B cell (primary cell): ENCODE data around the gene NMUR1. TPM values are rescaled to one million over a fixed set of nuclear protein-coding genes. Genes with fewer than 3 reads are reported as not detected.

Source experiments
- ATAC-seq: fragments of 200-7000 bp; cut with Tn5 transposase; one replicate; pipeline ENCODE4 v1.10.0; 2021; ENCODE audit warnings: low read depth, mild to moderate bottlenecking, moderate number of reproducible peaks, moderate library complexity
- CTCF ChIA-PET: fragments of 350-600 bp; sonication (Branson Sonifier 250); formaldehyde crosslinking; loops from one replicate; lab custom pipeline; 2021; ENCODE audit warnings: antibody characterized with exemption, inconsistent platforms; lab: Charles Lee
- POLR2A ChIA-PET: fragments of 350-600 bp; sonication (Branson Sonifier 250); formaldehyde crosslinking; loops from one replicate; lab custom pipeline; 2021; ENCODE audit warnings: antibody characterized with exemption; lab: Charles Lee
- DNase-seq: peaks from one replicate; pipeline ENCODE4 v3.0.0; 2013
- H2AFZ ChIP-seq: 2 replicates; pipeline ENCODE4 v1.6.1; 2012; ENCODE audit warnings: mild to moderate bottlenecking, low read depth, low read length; ENCODE audit not compliant: insufficient read depth, poor library complexity, severe bottlenecking
- H3K27ac ChIP-seq, 2 donors: 1 replicate in 1 of 2; 2 replicates in 1 of 2; pipeline ENCODE4 v1.5.1; 2012 to 2013; ENCODE audit warnings: low read length in 2 of 2, mild to moderate bottlenecking in 2 of 2, moderate library complexity in 1 of 2
- H3K27me3 ChIP-seq, 4 experiments: fragments of 200-600 bp in 1 of 4; sonication (generic) in 1 of 4; replicated peaks in 1 of 4; 1 replicate in 2 of 4; 2 replicates in 2 of 4; pipeline versions ENCODE4 v1.6.1 to v1.7.0; 2013 to 2016; ENCODE audit warnings: low read length in 3 of 4, mild to moderate bottlenecking in 2 of 4, mixed read lengths in 1 of 4, moderate library complexity in 1 of 4; ENCODE audit not compliant: insufficient read depth in 4 of 4, control insufficient read depth in 3 of 4; ENCODE audit errors: control extremely low read depth in 1 of 4
- H3K36me3 ChIP-seq, 2 experiments: replicated peaks in 1 of 2; 1 replicate in 1 of 2; 2 replicates in 1 of 2; pipeline versions ENCODE4 v1.6.1 to v1.7.1; 2013; ENCODE audit warnings: low read length in 1 of 2; ENCODE audit not compliant: insufficient read depth in 2 of 2, control insufficient read depth in 1 of 2; ENCODE audit errors: control extremely low read depth in 1 of 2, extremely low read depth in 1 of 2
- H3K4me1 ChIP-seq, 2 donors: fragments of 200-600 bp in 1 of 2; sonication (generic) in 1 of 2; 1 replicate in 1 of 2; 2 replicates in 1 of 2; pipeline versions ENCODE4 v1.5.1 to v1.6.1; 2013 to 2017; ENCODE audit warnings: low read length in 2 of 2; ENCODE audit not compliant: control insufficient read depth in 2 of 2, insufficient read depth in 2 of 2
- H3K4me2 ChIP-seq: replicated peaks from 2 replicates; pipeline ENCODE3; 2012; ENCODE audit warnings: mild to moderate bottlenecking, low read depth, low read length; ENCODE audit not compliant: poor library complexity, severe bottlenecking
- H3K4me3 ChIP-seq, 5 experiments: fragments of 200-600 bp in 1 of 5; sonication (generic) in 1 of 5; 1 replicate in 3 of 5; 2 replicates in 2 of 5; pipeline versions ENCODE4 v1.5.1 to v1.7.0; 2011 to 2016; ENCODE audit warnings: low read length in 4 of 5, mild to moderate bottlenecking in 4 of 5, low read depth in 2 of 5, control low read depth in 1 of 5, moderate library complexity in 1 of 5; ENCODE audit not compliant: insufficient read depth in 1 of 5; ENCODE audit errors: control extremely low read depth in 1 of 5, extremely low read depth in 1 of 5
- H3K79me2 ChIP-seq: fragments of 200-600 bp; sonication (generic); one replicate; pipeline ENCODE4 v1.6.0; 2016; ENCODE audit warnings: low read length; ENCODE audit not compliant: control insufficient read depth, insufficient read depth
- H3K9ac ChIP-seq: fragments of 200-600 bp; sonication (generic); 2 replicates; pipeline ENCODE4 v1.6.1; 2017; ENCODE audit warnings: mild to moderate bottlenecking, low read length, moderate library complexity
- H3K9me3 ChIP-seq, 3 donors: one replicate each; pipeline versions ENCODE4 v1.6.1 to v1.7.1; 2013; ENCODE audit warnings: low read length in 2 of 3; ENCODE audit not compliant: control insufficient read depth in 2 of 3, insufficient read depth in 1 of 3; ENCODE audit errors: control extremely low read depth in 1 of 3
- H4K20me1 ChIP-seq: 2 replicates; pipeline ENCODE4 v1.6.0; 2012; ENCODE audit warnings: mild to moderate bottlenecking, low read length; ENCODE audit not compliant: insufficient read depth, control insufficient read depth, poor library complexity, severe bottlenecking
- H3K27ac Mint-ChIP-seq: one replicate; pipeline ENCODE4 v1.8.0; 2021; ENCODE audit warnings: mixed read lengths
- H3K27me3 Mint-ChIP-seq: one replicate; pipeline ENCODE4 v1.8.0; 2021; ENCODE audit warnings: mixed read lengths
- H3K4me1 Mint-ChIP-seq: one replicate; pipeline ENCODE4 v1.8.0; 2021; ENCODE audit warnings: mixed read lengths
- H3K4me3 Mint-ChIP-seq: one replicate; pipeline ENCODE4 v1.8.0; 2021; ENCODE audit warnings: mixed read lengths
- H3K9me3 Mint-ChIP-seq: one replicate; pipeline ENCODE4 v1.8.0; 2022; ENCODE audit warnings: mixed read lengths; ENCODE audit not compliant: insufficient read depth
- EZH2 ChIP-seq: IDR thresholded peaks from 2 replicates; pipeline ENCODE4 v1.6.1; 2012; ENCODE audit warnings: borderline replicate concordance, low read depth, mild to moderate bottlenecking, moderate library complexity, low read length; ENCODE audit not compliant: insufficient read depth, poor library complexity, severe bottlenecking
- WGBS: methylation state at CpG from one replicate; pipeline ENCODE4 v1.1.5; 2013; ENCODE audit warnings: missing lambda C conversion rate; ENCODE audit not compliant: insufficient coverage; 5-methylcytosine and 5-hydroxymethylcytosine counted together
- intact Hi-C: fragments of 100-400 bp; cut with micrococcal nuclease; formaldehyde crosslinking; loops from one replicate; pipeline ENCODE4 v1.10.0; 2022
- polyA plus RNA-seq: library from polyadenylated mRNA; depleted of rRNA; stranded (reverse); fragments of >200 nt; gene quantifications from 2 replicates; pipeline ENCODE4 v1.2.3, GENCODE V29; 2012
- total RNA-seq, 2 donors: library from RNA; stranded (reverse); fragments of 120-200 nt in 1 of 2; gene quantifications; 1 replicate in 1 of 2; 2 replicates in 1 of 2; pipeline versions ENCODE4 v1.2.3 to v1.2.4, GENCODE V29; 2013 to 2022
- TF ChIP-seq, protein P1 (sequence below): fragments of 200-600 bp; IDR thresholded peaks from one replicate; pipeline ENCODE4 v1.8.0; 2022; ENCODE audit warnings: antibody characterized with exemption, mild to moderate bottlenecking

The NMUR1 gene
- total and polyA plus RNA-seq, 2 donors (not counting 1 experiment from before 2014, with no cell fraction given): 0.09 to 0.10 TPM

DNA sequence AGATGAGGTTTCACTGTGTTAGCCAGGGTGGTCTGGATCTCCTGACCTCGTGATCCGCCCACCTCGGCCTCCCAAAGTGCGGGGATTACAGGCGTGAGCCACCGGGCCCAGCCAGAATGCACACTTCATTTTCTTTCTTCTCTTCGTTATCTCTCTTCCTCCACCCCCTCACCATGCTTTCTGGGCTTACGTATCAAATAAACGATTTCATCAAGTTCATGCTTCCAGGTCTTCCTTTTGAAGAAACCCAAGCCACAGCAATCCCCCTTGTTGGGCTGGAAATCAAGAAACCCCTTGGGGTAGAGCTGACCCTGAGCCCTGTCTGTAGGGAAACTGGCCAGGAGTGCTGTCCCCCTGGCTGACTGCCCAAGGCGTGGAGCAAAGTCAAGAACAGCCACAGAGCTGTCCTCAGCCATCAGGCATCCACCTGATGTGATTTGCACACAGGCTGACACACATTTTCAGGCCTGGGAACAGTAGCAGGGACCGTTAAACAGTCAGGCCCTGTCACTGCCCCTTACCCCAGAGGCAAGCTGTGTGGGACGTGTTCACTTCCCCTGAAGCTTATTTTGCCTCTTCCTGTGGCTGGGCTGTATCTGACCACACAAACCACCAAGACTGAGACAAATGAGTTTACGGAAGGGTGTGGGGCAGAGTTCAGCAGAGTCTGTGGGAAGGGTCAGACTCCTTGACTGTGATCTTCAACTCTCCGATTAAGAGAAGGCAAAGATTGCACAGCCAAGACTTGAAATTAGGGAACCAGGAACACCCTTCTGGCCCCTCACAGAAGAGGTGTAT lies 15.1 kb upstream of the NMUR1 start:
- Histone ChIP-seq H2AFZ (peak overlapping the region; percentile 59), H3K79me2 (no peaks in the 10 kb centered on the region), H4K20me1 (no peaks in the 10 kb centered on the region), H3K4me2 (peak overlapping the region; percentile 74), H3K4me3 (peak overlapping the region in 4 of 5 experiments; percentile 22 to 37 (median 29)), H3K4me1 (peaks cover 27 to 45% of the 10 kb centered on the region in 2 donors), H3K9me3 (peaks cover 0 to 19% (median 7%) of the 10 kb centered on the region in 3 donors), H3K36me3 (no peaks in the 10 kb centered on the region), H3K9ac (peak overlapping the region; percentile 40), H3K27ac (peak overlapping the region; percentile 54 to 62), H3K27me3 (no peaks in the 10 kb centered on the region)
- H3K27ac Mint-ChIP-seq: peak overlapping the region; percentile 68
- WGBS: 12% methylated on average over 12 of the region's 14 CpGs
- no peaks in the 10 kb centered on the region for H3K27me3 Mint-ChIP-seq
- intact Hi-C loops: loop anchor here (2.0 kb wide), 1 partner anchor 13 kb away; no protein-coding TSS in a partner anchor
- peak; percentile 91 for ATAC-seq
- peak; percentile 65 for DNase-seq
- ChIA-PET CTCF (interaction anchor here (1.2 to 1.5 kb wide), 4 partner anchors 11 to 56 kb away, joined by 3 to 8 read pairs (median 5); no protein-coding TSS in a partner anchor), POLR2A (interaction anchor here (0.6 to 1.1 kb wide), 3 partner anchors 10 to 1984 kb away, joined by 3 to 6 read pairs (median 4); no protein-coding TSS in a partner anchor)
- TF ChIP-seq, protein P1, sequence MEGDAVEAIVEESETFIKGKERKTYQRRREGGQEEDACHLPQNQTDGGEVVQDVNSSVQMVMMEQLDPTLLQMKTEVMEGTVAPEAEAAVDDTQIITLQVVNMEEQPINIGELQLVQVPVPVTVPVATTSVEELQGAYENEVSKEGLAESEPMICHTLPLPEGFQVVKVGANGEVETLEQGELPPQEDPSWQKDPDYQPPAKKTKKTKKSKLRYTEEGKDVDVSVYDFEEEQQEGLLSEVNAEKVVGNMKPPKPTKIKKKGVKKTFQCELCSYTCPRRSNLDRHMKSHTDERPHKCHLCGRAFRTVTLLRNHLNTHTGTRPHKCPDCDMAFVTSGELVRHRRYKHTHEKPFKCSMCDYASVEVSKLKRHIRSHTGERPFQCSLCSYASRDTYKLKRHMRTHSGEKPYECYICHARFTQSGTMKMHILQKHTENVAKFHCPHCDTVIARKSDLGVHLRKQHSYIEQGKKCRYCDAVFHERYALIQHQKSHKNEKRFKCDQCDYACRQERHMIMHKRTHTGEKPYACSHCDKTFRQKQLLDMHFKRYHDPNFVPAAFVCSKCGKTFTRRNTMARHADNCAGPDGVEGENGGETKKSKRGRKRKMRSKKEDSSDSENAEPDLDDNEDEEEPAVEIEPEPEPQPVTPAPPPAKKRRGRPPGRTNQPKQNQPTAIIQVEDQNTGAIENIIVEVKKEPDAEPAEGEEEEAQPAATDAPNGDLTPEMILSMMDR: no peak
- no peak for TF ChIP-seq EZH2
- H3K4me1 Mint-ChIP-seq: peaks cover 34% of the 10 kb centered on the region
- H3K4me3 Mint-ChIP-seq: peak overlapping the region; percentile 74
- H3K9me3 Mint-ChIP-seq: peaks cover 2% of the 10 kb centered on the region

GRCh38 chr2:231542136-231542535 lies 11.9 kb upstream of the NMUR1 start:
- no peak overlapping the region for H3K27ac Mint-ChIP-seq
- peaks cover 20% of the 10 kb centered on the region for H3K4me1 Mint-ChIP-seq
- peaks cover 9% of the 10 kb centered on the region for H3K27me3 Mint-ChIP-seq
- Histone ChIP-seq H4K20me1 (no peaks in the 10 kb centered on the region), H3K4me2 (no peak overlapping the region), H3K9ac (no peak overlapping the region), H3K4me1 (peaks cover 17 to 27% of the 10 kb centered on the region in 2 donors), H3K4me3 (no peak overlapping the region), H3K27ac (no peak overlapping the region), H3K27me3 (no peaks in the 10 kb centered on the region), H3K9me3 (peaks cover 0 to 19% (median 7%) of the 10 kb centered on the region in 3 donors), H3K36me3 (no peaks in the 10 kb centered on the region), H2AFZ (no peak overlapping the region), H3K79me2 (no peaks in the 10 kb centered on the region)
- DNase-seq: no peak
- no peak for ATAC-seq
- peaks cover 2% of the 10 kb centered on the region for H3K9me3 Mint-ChIP-seq
- CTCF ChIA-PET: interaction anchor here (1.0 to 1.2 kb wide), 3 partner anchors 11 to 60 kb away, joined by 3 to 5 read pairs (median 4); no protein-coding TSS in a partner anchor
- POLR2A ChIA-PET: no interaction called here
- no peak overlapping the region for H3K4me3 Mint-ChIP-seq
- TF ChIP-seq, protein P1: no peak
- no peak for TF ChIP-seq EZH2
- intact Hi-C loops: no loop called here
- no CpG with 5 or more reads among the region's 3 CpGs for whole genome bisulfite sequencing
